Cerebellar cortex (tissue), 1 donor: ENCODE data around the gene PMP22.
A peak's percentile ranks its signal among the peaks of the same experiment; 100 is the strongest.
"Not testable (repeated sequence)": the region's sequence is repeated elsewhere in the genome, so short reads cannot be mapped to it uniquely, and the experiment has no call there.

Source experiments
- DNase-seq: peaks from one replicate; pipeline ENCODE4 v3.0.0-alpha.2; 2015; ENCODE audit warnings: low spot score

The PMP22 gene

DNA sequence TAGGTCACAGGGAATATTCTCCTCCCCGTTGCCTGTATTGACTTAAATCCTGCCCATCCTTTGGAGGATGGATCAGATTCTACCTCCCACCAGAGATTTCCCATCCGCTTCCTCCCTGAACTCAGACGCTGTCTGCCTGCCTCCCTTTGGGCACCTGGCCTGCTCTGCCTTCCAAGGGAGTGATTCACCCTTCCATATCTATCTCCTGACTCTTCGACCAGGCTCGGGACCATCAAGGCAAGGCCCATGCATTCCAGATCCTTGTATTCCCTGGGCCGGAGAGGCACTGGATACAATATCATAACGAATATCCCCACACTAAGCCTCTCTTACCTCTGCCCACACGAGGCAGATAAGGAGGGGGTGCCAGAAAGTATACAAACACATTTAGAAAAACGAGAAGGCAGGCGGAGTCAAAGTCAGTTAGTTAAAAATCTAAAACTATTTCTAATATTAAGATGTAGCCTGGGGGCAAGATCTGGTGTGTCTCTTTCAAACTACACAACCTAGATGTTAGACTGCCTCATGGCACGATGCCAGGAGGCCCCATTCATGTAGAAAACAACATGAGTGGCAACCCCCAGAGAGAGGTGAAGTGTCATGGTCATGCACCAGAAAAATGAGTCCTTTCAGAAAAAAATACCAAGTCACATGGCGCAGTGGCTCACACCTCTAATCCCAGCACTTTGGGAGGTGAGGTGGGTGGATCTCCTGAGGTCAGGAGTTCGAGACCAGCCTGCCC is 9.2 kb downstream of the PMP22 start:
- DNase-seq, result no peak

DNA sequence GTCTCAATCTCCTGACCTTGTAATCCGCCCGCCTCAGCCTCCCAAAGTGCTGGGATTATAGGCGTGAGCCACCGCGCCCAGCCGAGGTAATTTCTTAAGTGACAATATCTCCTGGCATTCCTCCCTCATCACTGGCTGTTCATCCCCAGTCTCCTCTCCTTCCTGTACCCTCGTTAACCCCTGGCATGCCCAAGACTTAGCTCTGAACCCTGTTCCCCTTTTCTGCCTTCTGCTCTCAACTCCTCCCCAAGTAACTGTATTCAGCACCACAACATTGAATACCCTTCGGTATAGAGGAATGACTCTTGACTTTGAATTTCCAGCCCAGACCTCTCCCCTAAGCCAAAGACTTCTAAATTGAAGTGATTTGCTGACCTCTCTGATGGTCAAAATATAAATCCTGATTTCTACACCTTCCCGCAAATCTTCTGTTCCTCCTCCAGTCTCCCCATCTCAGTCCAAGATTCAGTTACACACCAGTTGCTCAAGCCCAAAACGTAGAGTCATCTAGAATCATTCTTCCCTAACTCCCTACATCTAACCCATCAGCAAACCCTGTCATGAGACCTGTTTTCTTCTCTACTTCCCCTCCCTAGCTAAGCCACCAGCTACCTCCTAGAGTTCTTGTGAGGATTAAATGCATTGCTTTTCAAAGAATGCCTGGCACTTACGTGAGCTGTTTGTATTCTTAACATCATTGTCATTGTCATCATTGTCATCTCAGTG is 14.8 kb downstream of the PMP22 start:
- DNase-seq, result no peak

DNA sequence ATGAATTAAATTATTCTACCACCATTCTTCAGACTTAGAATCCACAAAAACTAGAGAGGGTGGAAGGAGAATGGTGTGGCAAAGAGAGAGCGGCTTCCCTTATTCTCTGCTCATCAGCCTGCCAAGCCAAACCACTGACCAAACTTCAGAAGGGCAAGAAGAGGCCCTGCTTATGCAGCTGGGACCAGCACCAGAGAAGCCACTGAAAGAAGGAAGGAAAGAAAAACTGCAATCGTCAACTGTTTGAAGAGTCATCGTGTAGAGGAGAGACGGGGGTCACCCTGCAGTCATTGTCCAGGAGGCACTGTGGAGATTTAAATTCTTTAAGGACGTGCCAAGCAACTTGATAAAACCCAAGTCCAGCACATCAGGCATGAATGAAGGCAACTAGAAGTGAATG is 15.6 kb downstream of the PMP22 start:
- no peak for DNase-seq

DNA sequence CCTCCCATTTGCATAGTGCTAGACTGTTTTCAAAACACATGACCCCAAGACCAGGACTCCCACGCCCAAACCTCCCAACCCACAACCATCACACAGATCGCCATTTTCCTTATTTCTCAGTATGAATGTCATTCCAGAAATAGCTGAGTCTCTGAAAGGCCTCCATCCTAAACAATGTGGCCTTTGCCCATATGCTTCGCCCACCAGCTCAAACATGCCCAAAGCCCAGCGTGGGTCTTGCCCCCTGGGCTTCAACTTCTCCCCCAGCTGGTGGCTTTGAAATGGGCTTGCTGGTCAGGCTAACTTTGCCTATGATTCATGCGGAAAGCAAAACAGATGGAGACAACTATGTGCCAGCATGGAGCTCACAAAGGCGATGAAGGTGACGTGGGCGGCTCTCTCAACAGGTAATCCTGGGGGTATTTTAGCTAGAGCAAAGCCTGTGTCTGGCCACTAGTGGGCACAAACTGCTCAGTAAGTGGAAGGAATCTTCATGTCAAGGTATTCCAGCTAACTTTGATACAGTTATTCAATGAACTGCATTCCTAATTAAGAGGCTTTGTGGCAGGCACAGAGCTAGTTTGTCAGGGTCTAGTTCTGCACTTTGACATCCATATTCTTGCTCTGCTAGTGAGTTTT is 17.1 kb downstream of the PMP22 start:
- DNase-seq, result peak; percentile 2

DNA sequence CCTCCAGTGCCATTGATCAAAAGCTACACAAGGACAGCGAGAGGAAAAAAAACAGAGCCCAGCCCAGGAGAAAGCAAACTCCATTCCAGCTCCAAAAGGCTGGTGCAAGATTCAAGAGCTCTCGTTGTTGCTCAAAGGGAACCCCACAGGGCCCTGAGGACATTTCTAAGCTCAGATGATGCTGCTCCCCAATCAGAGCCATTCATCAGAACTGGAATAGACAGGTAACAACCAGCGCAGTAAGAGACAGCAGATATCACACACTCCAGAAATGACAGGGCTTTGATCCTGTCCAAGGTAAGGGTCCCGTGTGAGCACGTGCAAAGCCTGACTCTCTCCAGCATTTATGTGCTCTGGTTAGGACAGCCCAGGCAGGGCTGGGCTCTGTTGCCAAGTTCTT is 20.1 kb downstream of the PMP22 start:
- DNase-seq, result no peak

DNA sequence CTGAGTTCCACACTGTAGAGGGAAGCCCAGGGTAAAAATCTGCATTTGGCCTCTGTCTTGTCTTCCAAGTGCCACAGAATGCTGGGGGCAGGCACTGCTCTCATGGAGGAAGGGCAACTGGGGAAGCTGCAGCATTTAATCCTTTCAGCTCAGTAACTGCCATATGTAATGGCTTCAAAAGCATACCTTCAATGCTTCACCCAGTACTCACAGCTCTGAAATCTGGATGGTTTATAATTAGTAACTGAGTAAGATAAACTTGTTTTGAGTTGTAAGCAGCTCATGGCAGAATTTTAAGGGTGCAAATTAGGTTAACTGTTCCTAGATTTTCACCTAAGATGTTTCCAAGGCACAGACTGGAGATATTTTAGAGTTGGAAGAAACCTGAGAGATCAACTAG is 24.5 kb downstream of the PMP22 start:
- no peak for DNase-seq

DNA sequence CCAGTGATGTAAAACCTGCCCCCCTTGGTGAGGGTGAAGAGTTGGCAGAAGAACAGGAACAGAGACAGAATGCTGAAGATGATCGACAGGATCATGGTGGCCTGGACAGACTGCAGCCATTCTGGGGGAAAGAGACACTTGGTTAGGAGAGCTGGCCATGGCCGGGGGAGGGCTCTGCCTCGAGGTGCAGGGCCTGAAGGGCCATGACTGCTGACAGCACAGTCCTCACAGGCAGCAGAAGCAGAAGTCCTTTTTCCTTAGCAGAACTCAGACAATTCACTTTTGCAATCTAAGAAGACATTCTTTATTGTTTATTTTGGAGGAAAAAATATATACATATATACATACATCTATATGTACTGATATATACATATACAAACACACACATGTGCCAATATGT is 25.6 kb downstream of the PMP22 start:
- no peak for DNase-seq

DNA sequence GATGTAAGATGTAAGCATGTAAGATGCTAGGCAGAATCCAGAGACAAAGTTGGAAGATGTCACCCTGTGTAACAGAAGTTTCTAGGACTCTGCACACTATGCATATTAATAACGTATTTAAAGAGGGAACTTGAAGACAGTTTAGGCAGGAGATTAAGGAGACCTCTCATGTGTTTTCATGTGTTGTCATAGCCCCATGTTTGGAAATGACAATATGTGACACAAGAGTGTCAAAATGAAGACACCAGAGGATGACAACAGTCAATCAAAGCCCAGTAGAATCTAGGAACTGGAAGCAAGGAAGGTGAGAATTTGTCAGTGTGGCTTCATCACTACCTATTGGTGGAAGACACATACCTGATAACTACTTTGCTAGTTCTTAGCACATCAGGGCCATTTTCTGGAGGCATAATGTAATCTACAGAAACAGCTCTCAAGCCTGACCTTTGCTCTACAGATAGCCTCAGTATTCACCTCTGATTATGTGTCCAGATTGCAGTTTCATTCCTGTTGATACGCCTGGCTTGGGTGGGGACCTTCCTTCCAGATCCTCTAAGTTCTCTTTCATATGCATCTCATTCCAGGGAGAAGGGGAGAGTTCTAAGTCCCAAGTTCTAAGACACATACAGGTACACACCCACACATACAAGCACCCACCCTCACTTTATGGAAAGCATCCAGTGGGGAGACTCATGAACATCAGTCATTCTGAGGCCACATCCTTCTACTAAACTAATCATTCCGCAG is 26.3 kb downstream of the PMP22 start:
- no peak for DNase-seq

DNA sequence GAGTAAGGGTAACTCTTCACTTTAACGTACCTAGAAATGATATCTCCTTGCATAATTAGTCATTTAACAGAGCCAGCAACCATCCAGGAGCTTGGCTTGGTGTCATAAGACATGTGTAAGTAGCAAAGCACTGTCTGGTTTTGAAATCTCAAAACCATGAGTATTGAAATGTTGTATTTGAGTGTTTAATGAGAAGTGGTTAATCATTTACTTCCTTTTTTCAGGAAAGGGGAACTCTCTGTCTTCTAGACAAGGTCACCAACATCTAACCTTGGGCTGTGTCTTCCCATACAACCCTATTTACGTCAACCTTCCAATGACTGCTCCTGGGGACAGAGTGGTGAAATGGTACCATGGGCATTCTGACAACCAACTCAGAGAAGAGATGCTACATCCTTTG is 27.1 kb downstream of the PMP22 start:
- no peak for DNase-seq

DNA sequence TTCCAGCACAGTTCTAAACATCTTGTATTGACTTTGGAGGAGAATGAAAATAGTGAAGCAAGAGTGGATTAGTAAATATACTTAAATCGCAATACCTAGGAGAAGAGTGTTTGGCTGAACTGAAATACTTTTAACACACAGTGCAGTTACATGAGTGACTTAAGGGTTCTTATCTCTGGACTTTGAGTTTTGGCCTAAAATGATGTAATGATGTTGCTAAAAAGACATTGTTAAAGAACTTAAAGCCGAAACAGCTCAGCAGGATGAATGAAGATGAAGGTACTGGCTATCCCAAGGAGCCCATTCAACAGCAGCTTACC is 28.1 kb downstream of the PMP22 start:
- DNase-seq, result no peak

DNA sequence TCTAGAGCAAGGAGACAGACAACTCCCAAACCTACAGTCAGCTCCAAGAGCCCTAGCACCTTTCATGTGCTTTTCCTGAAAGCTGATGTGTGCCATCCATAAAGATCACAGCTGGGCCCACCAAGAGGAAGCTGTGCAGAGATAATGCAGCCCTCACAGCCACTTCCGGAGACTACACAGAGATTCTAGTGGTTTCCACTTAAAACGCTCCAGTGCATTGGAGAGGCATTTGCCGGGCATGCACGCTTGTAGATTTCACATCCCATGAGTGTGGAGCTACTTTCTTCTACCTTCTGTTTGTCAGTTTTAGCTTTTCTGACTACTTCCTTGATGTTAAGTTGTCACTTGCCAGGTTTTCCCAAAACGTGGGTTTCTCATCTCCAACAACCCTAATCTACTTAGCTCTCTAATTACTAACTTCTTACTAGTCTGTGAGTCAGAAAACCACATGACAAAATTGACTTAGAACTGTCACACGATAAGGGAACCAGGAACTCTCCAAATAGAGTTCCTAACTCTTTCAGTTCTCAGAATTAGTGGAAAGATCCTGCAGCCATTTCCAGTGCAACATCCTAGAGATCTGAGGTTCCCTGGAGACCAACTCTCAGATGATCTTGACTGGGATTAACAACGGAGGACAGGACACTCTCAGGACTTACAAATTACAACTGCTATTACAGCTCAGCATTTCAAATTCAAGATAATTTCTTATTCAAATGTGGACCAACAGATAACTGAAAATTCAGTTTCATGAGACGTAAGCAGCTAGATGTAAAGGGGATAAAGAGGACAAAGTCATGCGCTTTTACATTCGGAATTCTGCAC is 28.6 kb downstream of the PMP22 start:
- DNase-seq, result no peak

DNA sequence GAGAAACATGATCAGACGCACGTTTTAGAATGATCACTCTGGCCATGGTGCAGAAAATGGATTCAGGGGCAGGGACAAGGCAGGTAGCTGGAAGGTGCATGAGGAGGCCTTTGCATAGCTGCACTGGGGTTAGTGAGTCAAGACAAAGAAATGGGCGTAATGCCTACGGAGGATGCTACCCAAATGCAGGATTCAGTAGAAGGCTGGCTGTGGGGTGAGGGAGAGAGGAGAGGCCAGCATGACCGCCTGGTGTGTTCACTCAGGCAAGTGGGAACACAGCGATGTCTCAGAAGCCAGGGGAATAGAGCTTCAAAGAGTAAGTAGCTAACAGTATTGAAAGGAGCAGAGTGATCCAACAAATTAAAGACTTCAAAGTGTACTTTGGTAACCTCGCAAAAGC is 31.2 kb downstream of the PMP22 start:
- no peak for DNase-seq

DNA sequence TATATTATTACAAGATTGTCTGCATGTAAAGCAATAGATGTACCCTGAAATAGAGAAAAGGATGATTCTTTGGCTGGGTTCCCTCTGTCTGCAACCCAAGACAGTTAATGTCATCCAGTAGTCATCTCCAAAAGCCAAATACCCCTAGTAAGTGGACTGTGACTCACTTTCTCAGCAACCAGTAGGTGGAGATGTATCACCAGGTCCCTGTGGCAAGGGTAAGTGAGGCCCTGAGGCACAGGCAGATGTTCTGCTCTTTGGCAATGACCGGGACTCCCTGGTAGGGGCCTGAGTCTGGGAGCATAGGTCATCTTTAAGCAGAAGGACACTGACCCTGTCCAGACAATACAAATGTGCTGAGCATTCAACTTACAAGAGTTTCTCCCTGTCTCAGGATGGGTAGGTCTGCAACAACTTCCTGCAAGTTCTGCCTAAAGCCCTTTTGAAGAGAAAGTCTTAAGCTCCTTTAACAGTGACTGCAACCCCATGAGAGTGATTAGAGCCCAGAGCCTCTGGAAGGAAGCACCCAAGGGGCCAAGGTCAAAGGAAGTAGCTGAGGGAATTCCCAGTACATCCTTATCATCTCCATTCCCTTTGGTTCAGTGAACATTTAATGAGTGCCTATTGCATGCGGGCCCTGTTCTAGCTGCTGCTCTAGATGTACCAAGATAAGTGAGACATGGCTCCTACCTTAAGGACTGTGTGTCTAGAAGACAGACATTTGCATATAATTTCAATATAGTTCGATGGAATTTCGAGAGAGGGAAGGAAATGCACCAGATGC is 31.9 kb downstream of the PMP22 start:
- DNase-seq, result no peak

DNA sequence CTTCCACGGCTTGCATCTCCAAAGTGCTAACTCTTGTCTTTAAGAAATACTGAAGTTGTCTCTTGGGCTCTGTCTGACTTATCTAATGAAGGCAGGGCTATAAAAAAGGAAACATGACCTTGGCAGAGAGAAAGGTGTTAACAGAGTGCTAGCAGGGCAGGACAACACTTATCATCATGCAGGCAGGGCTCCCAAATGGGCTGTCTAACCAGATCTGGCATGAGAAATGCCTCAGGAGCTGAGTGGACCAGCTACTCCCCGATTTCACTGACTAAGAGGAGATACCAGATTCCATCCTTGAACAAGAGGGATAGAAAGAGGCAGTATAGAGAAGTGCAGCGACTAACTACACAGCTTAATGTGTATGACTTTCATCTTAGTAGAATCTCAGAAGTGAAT is 32.6 kb downstream of the PMP22 start:
- no peak for DNase-seq

DNA sequence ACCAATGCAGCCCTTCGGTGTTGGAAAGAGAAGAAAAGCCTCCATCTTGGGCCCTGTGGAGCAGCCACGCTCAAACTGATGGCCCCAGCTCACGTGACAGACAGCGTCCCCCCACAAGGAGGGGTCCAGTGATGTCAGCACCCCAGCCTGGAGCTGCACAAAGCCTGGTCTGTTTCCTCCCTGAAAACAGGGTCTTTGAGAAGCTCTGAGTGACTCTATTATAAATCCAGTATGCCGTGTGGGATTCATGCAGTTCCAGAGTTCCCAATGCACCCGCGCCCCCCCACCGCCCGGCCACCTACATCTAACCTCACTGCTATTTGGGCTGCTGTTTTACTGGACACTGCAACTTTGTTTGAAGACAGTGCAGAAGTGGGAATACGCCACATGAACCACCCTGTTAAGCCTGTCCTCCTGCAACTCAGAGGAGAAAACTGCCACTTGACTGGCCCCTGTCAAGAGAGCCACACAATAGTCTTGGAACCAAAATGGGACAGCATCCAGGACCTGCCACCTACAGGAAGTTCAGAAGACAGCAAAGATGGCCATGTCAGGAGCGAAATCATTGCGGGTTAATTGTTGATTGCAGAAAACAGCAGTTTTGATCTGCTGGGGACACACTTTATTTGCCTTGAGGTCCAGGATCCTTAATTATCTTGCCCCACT is 33.1 kb downstream of the PMP22 start:
- DNase-seq, result no peak

DNA sequence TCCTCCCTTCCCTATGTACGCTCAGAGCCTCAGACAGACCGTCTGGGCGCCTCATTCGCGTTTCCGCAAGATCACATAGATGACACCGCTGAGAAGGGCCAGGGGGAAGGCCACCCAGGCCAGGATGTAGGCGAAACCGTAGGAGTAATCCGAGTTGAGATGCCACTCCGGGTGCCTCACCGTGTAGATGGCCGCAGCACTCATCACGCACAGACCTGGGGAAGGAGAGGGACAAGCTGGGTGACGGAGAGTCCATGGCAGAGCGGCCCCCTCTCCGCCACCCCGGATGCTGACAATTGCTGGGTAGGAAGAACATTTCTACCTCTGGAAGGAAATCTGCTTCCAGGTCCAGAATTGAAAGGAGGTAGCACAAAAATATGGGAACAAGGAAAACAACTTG is 34.3 kb downstream of the PMP22 start:
- DNase-seq, result no peak

DNA sequence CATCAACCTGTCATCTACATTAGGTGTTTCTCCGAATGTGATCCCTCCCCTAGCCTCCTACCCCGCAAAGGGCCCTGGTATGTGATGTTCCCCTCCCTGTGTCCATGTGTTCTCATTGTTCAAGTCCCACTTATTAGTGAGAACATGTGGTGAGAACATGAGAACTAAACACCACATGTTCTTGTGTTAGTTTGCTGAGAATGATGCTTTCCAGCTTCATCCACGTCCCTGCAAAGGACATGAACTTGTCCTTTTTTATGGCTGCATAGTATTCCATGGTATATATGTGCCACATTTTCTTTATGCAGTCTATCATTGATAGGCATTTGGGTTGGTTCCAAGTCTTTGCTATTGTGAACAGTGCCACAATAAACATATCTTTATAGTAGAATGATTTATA is 43.3 kb downstream of the PMP22 start:
- not testable (repeated sequence) for DNase-seq

DNA sequence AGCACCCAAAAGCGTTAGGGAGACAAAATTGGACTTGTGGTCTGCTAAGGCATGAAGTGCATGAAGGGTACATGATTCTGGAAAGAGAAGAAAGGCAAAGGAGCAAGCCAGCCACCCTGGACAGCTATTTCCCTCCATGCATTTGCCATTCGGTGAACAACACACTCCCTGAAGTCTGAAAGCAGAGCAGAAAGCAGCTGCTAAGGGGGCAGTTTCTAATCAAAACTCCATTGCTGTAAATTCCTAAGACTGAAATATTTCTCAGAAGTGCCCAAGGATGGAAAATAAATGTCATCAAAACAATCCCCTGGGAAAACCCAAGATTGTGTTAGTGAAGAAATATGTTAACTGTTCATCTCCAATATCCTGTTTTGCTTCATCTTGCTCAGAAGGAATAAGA is 44.3 kb downstream of the PMP22 start:
- no peak for DNase-seq

DNA sequence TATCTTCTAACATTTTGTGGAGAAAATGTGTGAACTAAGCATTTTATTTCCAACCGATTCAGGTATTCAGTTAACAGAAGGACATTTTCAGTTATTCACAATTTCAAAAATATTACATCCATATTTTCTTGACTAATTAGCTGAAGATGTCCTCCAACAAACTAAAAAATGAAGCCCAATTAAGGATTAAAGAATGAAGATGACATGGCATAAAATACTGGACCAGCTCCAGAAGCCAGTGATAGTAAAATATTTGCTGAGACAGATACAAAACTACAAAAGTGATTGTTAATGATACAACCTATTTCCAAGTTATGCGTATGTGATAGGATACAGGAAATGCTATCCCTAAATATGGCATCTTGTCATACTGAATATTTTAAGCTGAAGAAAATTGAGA is 48.6 kb downstream of the PMP22 start:
- no peak for DNase-seq

DNA sequence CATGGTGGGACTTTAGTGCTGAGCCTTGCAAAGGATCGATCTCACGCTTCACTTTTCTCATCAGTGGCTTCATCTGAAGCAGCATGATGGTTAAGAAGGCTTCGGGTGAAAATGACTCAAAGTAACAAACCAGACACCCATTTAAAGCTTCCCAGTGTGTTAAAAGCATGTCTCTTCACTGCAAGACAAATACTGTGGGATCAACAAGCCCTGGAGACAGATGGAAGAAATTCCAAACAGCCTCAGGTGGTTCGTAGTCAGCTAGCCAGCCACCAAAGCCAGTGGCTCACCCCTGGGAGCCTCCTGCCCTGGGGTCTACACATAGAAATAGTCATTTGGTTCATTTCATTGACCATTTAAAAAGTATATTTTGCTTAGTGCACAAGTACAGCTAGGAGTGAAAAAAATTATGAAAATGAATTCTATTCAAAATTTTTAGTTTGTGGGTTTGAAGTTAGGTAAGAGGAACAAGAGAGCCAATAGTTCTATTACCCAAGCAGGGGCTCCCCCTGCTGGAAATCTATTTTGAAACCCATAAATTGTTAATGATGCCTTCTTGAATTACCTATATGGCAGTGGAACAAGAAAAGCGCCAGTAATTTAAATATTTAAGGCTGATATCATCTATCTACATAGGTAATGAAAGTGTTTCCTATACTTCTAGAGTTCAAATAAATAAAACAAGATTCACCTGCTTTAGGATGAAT is 51.6 kb downstream of the PMP22 start:
- DNase-seq, result peak; percentile 11
